Uterus (tissue), 2 donors: ENCODE data around the gene KAT5.

ENCODE experiments used
- CTCF ChIP-seq, 4 experiments: fragments of 200-600 bp in 2 of 4; fragments of 450-650 bp in 2 of 4; sonication (generic) in 2 of 4; IDR thresholded peaks; one replicate each; pipeline ENCODE4 v1.5.1; 2016 to 2019; ENCODE audit warnings: antibody characterized with exemption in 4 of 4, mild to moderate bottlenecking in 2 of 4, moderate library complexity in 1 of 4
- POLR2A ChIP-seq, 2 donors: fragments of 450-650 bp; IDR thresholded peaks; one replicate each; pipeline ENCODE4 v1.6.1; 2016; ENCODE audit warnings: antibody characterized with exemption in 2 of 2, mild to moderate bottlenecking in 1 of 2, moderate library complexity in 1 of 2

- TF ChIP-seq POLR2A (IDR thresholded peaks at IDR 0.05) (no peak), CTCF (IDR thresholded peaks at IDR 0.05) (no peak)
These were observed 39.7 kb upstream of the KAT5 start for GRCh38 chr11:65672180-65672860.
